IMR-90 (cell line): ENCODE data around the gene ANO10. TPM values are rescaled to one million over a fixed set of nuclear protein-coding genes. Genes with fewer than 3 reads are reported as not detected.

Source experiments
- ATAC-seq: fragments of 200-7000 bp; cut with Tn5 transposase; 2 replicates; pipeline ENCODE4 v1.9.1; 2020; ENCODE audit warnings: low read depth, mild to moderate bottlenecking, moderate library complexity
- BruUV-seq: library from RNA; stranded (reverse); fragments of 400-500 nt; replicated peaks from 2 replicates; lab custom pipeline; 2021; lab: Mats Ljungman, UMichigan
- CTCF ChIA-PET: fragments of 300-600 bp; formaldehyde crosslinking; extraction: SDS; loops from one replicate; lab custom pipeline; 2021; ENCODE audit warnings: antibody characterized with exemption; lab: Yijun Ruan, JAX
- POLR2A ChIA-PET: fragments of 300-600 bp; sonication (Branson Sonifier 250); formaldehyde crosslinking; loops from one replicate; lab custom pipeline; 2022; ENCODE audit warnings: antibody characterized with exemption; ENCODE audit not compliant: unreplicated experiment; lab: Charles Lee
- DNase-seq: peaks from one replicate; pipeline ENCODE4 v3.0.0; 2013
- H2AFZ ChIP-seq: replicated peaks from 2 replicates; pipeline ENCODE3; 2013; ENCODE audit warnings: low read length, mild to moderate bottlenecking; ENCODE audit not compliant: poor library complexity
- H2AK5ac ChIP-seq: 2 replicates; pipeline ENCODE4 v1.6.1; 2013; ENCODE audit warnings: low read depth, low read length, inconsistent platforms
- H2AK9ac ChIP-seq: replicated peaks from 2 replicates; pipeline ENCODE3; 2013; ENCODE audit warnings: mild to moderate bottlenecking, low read depth, low read length, moderate library complexity; ENCODE audit not compliant: poor library complexity
- H2BK120ac ChIP-seq: 2 replicates; pipeline ENCODE4 v1.6.1; 2013; ENCODE audit warnings: low read depth, low read length, inconsistent platforms
- H2BK15ac ChIP-seq: 3 replicates; pipeline ENCODE4 v1.6.1; 2013; ENCODE audit warnings: low read depth, low read length, inconsistent platforms
- H2BK20ac ChIP-seq: 2 replicates; pipeline ENCODE4 v1.6.1; 2013; ENCODE audit warnings: low read depth, mild to moderate bottlenecking, inconsistent platforms, low read length, moderate library complexity
- H2BK5ac ChIP-seq: 2 replicates; pipeline ENCODE4 v1.6.1; 2013; ENCODE audit warnings: mild to moderate bottlenecking, low read depth, low read length, inconsistent platforms; ENCODE audit not compliant: poor library complexity, severe bottlenecking
- H3K14ac ChIP-seq: replicated peaks from 2 replicates; pipeline ENCODE4 v1.6.1; 2013; ENCODE audit warnings: low read depth, low read length, inconsistent platforms
- H3K18ac ChIP-seq: 2 replicates; pipeline ENCODE4 v1.6.1; 2013; ENCODE audit warnings: low read depth, low read length, control low read depth
- H3K23ac ChIP-seq: 2 replicates; pipeline ENCODE4 v1.6.1; 2013; ENCODE audit warnings: low read depth, low read length, inconsistent platforms
- H3K27ac ChIP-seq: 2 replicates; pipeline ENCODE4 v1.5.1; 2013; ENCODE audit warnings: mild to moderate bottlenecking, control low read depth, low read length; ENCODE audit not compliant: insufficient read depth
- H3K27me3 ChIP-seq: 2 replicates; pipeline ENCODE4 v1.6.1; 2013; ENCODE audit warnings: low read length; ENCODE audit not compliant: control insufficient read depth, insufficient read depth
- H3K36me3 ChIP-seq: 2 replicates; pipeline ENCODE4 v1.6.1; 2013; ENCODE audit warnings: low read length, mixed read lengths; ENCODE audit not compliant: control insufficient read depth, insufficient read depth
- H3K4ac ChIP-seq: 2 replicates; pipeline ENCODE4 v1.6.1; 2013; ENCODE audit warnings: low read depth, low read length, inconsistent platforms
- H3K4me1 ChIP-seq: 2 replicates; pipeline ENCODE4 v1.6.1; 2013; ENCODE audit warnings: low read length, mixed read lengths; ENCODE audit not compliant: control insufficient read depth, insufficient read depth
- H3K4me2 ChIP-seq: 2 replicates; pipeline ENCODE4 v1.6.1; 2013; ENCODE audit warnings: low read depth, mild to moderate bottlenecking, control low read depth, low read length, moderate library complexity
- H3K4me3 ChIP-seq: 2 replicates; pipeline ENCODE4 v1.5.1; 2013; ENCODE audit warnings: low read depth, mild to moderate bottlenecking, control low read depth, low read length, moderate library complexity; ENCODE audit not compliant: insufficient read depth
- H3K56ac ChIP-seq: 2 replicates; pipeline ENCODE4 v1.6.1; 2013; ENCODE audit warnings: low read length, inconsistent platforms; ENCODE audit not compliant: insufficient read depth; ENCODE audit errors: extremely low read depth
- H3K79me1 ChIP-seq, 2 experiments: 2 replicates each; pipeline ENCODE4 v1.6.1; 2013; ENCODE audit warnings: low read length in 2 of 2, inconsistent platforms in 1 of 2, low read depth in 1 of 2
- H3K9ac ChIP-seq: 2 replicates; pipeline ENCODE4 v1.6.1; 2013; ENCODE audit warnings: low read depth, low read length, control low read depth
- H3K9me1 ChIP-seq: 2 replicates; pipeline ENCODE4 v1.6.1; 2013; ENCODE audit warnings: low read length, inconsistent platforms; ENCODE audit not compliant: insufficient read depth
- H3K9me3 ChIP-seq: 2 replicates; pipeline ENCODE4 v1.6.1; 2013; ENCODE audit warnings: low read length; ENCODE audit not compliant: control insufficient read depth, insufficient read depth
- H4K20me1 ChIP-seq: 2 replicates; pipeline ENCODE4 v1.6.1; 2013; ENCODE audit warnings: low read length, inconsistent platforms; ENCODE audit not compliant: insufficient read depth
- H4K5ac ChIP-seq: 2 replicates; pipeline ENCODE4 v1.6.1; 2013; ENCODE audit warnings: mild to moderate bottlenecking, low read depth, low read length, control low read depth
- H4K8ac ChIP-seq, 2 experiments: 2 replicates each; pipeline ENCODE4 v1.6.1; 2013; ENCODE audit warnings: low read depth in 2 of 2, low read length in 2 of 2, control low read depth in 1 of 2, inconsistent platforms in 1 of 2
- H4K91ac ChIP-seq: 2 replicates; pipeline ENCODE4 v1.6.1; 2013; ENCODE audit warnings: low read depth, low read length, inconsistent platforms; ENCODE audit not compliant: insufficient read depth
- BHLHE40 ChIP-seq: fragments of 150-350 bp; IDR thresholded peaks from 2 replicates; pipeline ENCODE4 v1.6.1; 2016; ENCODE audit warnings: mild to moderate bottlenecking, low read depth, low read length
- CEBPB ChIP-seq: IDR thresholded peaks from 2 replicates; pipeline ENCODE4 v1.6.1; 2012; ENCODE audit warnings: low read depth, low read length, improper control_type of control experiment
- MAFK ChIP-seq: IDR thresholded peaks from 2 replicates; pipeline ENCODE4 v1.6.1; 2012; ENCODE audit warnings: low read depth, low read length, improper control_type of control experiment
- WGBS, 2 experiments: methylation state at CpG; one replicate each; pipeline versions ENCODE4 v1.1.5 to v1.1.7; 2013; ENCODE audit warnings: missing lambda C conversion rate in 2 of 2; ENCODE audit not compliant: insufficient read length in 1 of 2; ENCODE audit errors: extremely low coverage in 2 of 2; 5-methylcytosine and 5-hydroxymethylcytosine counted together
- dilution Hi-C: fragments of 300-500 bp; cut with HindIII; formaldehyde crosslinking; loops from one replicate; pipeline ENCODE4 v1.14.3; 2018; ENCODE audit warnings: low sequenced_read_pairs; ENCODE audit not compliant: unreplicated experiment
- in situ Hi-C: fragments of 300-500 bp; cut with MboI; formaldehyde crosslinking; loops from 3 replicates; pipeline ENCODE4 v1.14.3; 2019; ENCODE audit warnings: low sequenced_read_pairs, inconsistent platforms, mixed read lengths
- intact Hi-C: fragments of 100-400 bp; cut with micrococcal nuclease; formaldehyde crosslinking; loops from 2 replicates; pipeline ENCODE4 v1.10.0; 2022
- polyA plus RNA-seq, 3 experiments: library from polyadenylated mRNA; depleted of rRNA; stranded (reverse); fragments of >200 nt; gene quantifications; 2 replicates each; pipeline ENCODE4 v1.2.3, GENCODE V29; 2012; ENCODE audit warnings: low replicate concordance in 1 of 3
- total RNA-seq: library from RNA; depleted of rRNA; stranded (reverse); fragments of >200 nt; gene quantifications from 2 replicates; pipeline ENCODE4 v1.2.3, GENCODE V29; 2012

The ANO10 gene
- total and polyA plus RNA-seq, 2 of the 4 experiments (the other 2 are of a cell fraction), result 28.5 to 41.6 TPM

DNA sequence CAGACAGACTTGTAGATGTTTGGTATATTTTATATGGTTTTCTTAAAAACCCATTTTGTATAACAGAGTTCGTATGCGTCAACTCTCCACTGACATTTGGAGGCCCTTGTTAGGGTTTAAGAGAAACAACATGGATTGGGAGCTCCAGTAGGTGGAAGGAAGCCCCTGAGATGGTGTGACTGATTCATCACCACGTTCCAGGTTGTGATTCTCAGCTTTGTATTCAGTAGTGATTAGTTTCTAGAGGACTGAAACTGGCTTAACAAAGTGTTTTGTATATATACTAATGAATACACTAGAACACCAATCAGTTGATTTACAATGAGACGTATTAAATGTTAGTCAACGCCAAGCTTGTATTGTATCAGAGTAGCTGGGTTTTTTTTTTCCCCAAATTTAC is 301.5 kb downstream of the ANO10 start:
- intact Hi-C loops, result no loop called here
- Histone ChIP-seq H3K4me2 (no peak overlapping the region), H3K9me1 (peaks cover 13% of the 10 kb centered on the region; the same call in 1 of the 2 replicates), H2BK20ac (no peak overlapping the region), H2BK15ac (no peak overlapping the region), H3K4me1 (peaks cover 6% of the 10 kb centered on the region), H2AK5ac (no peak overlapping the region), H3K27me3 (no peaks in the 10 kb centered on the region), H3K9me3 (no peaks in the 10 kb centered on the region), H4K8ac (no peak overlapping the region), H2BK5ac (no peak overlapping the region), H3K56ac (no peak overlapping the region), H3K4ac (no peak overlapping the region), H2AFZ (no peak overlapping the region), H2BK120ac (no peak overlapping the region), H3K79me1 (peaks cover 16 to 60% of the 10 kb centered on the region in 2 experiments), H3K36me3 (peaks cover 3% of the 10 kb centered on the region; the same call in 1 of the 2 replicates), H3K23ac (no peak overlapping the region), H4K91ac (no peak overlapping the region), H3K27ac (no peak overlapping the region; the same call in 1 of the 2 replicates), H3K14ac (no peak overlapping the region), H3K4me3 (no peak overlapping the region), H4K5ac (no peak overlapping the region), H4K20me1 (peaks cover 20% of the 10 kb centered on the region; the same call in 1 of the 2 replicates), H3K18ac (no peak overlapping the region), H3K9ac (no peak overlapping the region), H2AK9ac (no peak overlapping the region)
- CTCF ChIA-PET, result interaction anchor here (0.6 to 0.7 kb wide), 4 partner anchors 78 to 585 kb away, joined by 3 to 9 read pairs (median 4); no protein-coding TSS in a partner anchor
- DNase-seq, result no peak
- WGBS, 2 experiments, result no CpG with 5 or more reads among the region's 5 CpGs
- POLR2A ChIA-PET, result no interaction called here
- dilution Hi-C loops, result no loop called here
- BruUV-seq, result no TSS peak
- TF ChIP-seq BHLHE40 (no peak), CEBPB (no peak), MAFK (no peak)
- in situ Hi-C loops, result no loop called here
- no peak for ATAC-seq
